ENCODE measurements around the gene CCDC126. TPM values are rescaled to one million over a fixed set of nuclear protein-coding genes. Genes with fewer than 3 reads are reported as not detected.
A peak's percentile ranks its signal among the peaks of the same experiment; 100 is the strongest.

The CCDC126 gene
- total and polyA plus RNA-seq, 2 experiments from 2014 or later = 5.7 to 6.6 TPM

DNA sequence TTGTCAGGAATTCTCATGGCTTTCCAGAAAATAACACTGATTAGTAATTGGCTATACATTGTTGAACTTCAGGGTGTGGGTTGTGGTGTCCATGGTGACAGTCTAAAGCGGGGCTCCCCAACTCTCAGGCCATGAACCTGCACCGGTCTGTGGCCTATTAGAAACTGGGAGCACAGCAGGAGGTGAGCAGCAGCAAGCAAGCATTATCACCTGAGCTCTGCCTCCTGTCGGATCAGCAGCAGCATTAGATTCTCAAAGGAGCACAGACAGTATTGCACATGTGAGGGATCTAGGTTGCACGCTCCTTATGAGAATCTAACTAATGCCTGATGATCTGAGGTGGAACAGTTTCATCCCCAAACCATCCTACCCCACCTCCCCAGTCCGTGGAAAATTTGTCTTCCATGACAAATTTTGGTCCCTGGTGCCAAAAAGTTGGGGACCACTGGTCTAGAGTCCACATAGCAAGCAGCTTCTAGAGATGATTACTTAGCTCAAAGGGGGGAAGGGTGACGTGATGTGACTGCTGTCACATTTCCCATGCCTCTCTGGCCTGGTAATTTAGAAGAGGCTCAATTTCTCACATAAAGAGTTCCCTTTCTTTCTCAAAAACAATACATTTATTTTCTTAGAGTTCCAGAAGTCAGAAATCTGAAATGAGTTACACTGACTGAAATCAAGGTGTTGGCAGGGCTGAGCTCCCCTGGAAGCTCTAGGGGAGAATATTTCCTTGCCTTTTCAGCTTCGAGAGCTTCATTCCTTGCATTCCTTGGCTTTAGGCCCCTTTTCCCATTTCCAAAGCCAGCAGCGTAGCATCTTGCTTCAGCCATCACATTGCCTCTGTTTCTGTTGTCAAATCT lies 65.2 kb downstream of the CCDC126 start:
- peaks cover 32% of the 10 kb centered on the region for H3K9me3 Mint-ChIP-seq
- peaks cover 18% of the 10 kb centered on the region for H3K4me1 ChIP-seq (ENCODE audit: insufficient read depth)
- H3K27ac Mint-ChIP-seq = peak overlapping the region; percentile 94
- peaks cover 8% of the 10 kb centered on the region; the same call in 1 of the 2 replicates for H3K36me3 ChIP-seq (ENCODE audit: insufficient read depth)
- no peak overlapping the region for H3K4me3 ChIP-seq
- TF ChIP-seq POLR2AphosphoS5 (IDR thresholded peaks at IDR 0.05; ENCODE audit: low read depth) (no peak), CTCF (conservative IDR thresholded peaks at IDR 0.05; ENCODE audit: low read depth in 2 of 2) (peak in 1 of 2 experiments; percentile 27; a peak in 1 of 4 replicates), JUNB (IDR thresholded peaks at IDR 0.05; ENCODE audit: unreplicated experiment) (no peak)
- peaks cover 6% of the 10 kb centered on the region for H3K27me3 Mint-ChIP-seq (ENCODE audit: insufficient read depth, low read depth, poor library complexity)
- H3K4me3 Mint-ChIP-seq = peak overlapping the region; percentile 17; the same call in 1 of the 3 replicates
- H3K27ac ChIP-seq (ENCODE audit: low read depth) = peak overlapping the region; percentile 81
- ATAC-seq = peak; percentile 89
- no peaks in the 10 kb centered on the region for H3K27me3 ChIP-seq (ENCODE audit: insufficient read depth)
- H3K4me1 Mint-ChIP-seq = peaks cover 25% of the 10 kb centered on the region
- no peaks in the 10 kb centered on the region for H4K20me1 ChIP-seq (replicated peaks; ENCODE audit: insufficient read depth)
- H3K4me2 ChIP-seq = peak overlapping the region; percentile 16
- H2AFZ ChIP-seq = no peak overlapping the region
- H3K9me2 ChIP-seq (ENCODE audit: insufficient read depth) = peaks cover 14% of the 10 kb centered on the region; the same call in 1 of the 2 replicates
- no peaks in the 10 kb centered on the region for H3F3A ChIP-seq (replicated peaks; ENCODE audit: low read depth)
- no peaks in the 10 kb centered on the region for H3K79me2 ChIP-seq (replicated peaks; ENCODE audit: insufficient read depth)
- peak; percentile 78 for DNase-seq (ENCODE audit: low spot score)
- peaks cover 24% of the 10 kb centered on the region for H3K36me3 Mint-ChIP-seq (ENCODE audit: low read depth)

GRCh38 chr7:23662984-23663313 lies 65.8 kb downstream of the CCDC126 start:
- no peaks in the 10 kb centered on the region for H3K27me3 ChIP-seq (ENCODE audit: insufficient read depth)
- H3F3A ChIP-seq (replicated peaks; ENCODE audit: low read depth) = no peaks in the 10 kb centered on the region
- peak; percentile 57 for ATAC-seq
- no peak overlapping the region for H2AFZ ChIP-seq
- Mint-ChIP-seq H3K27ac (peak overlapping the region; percentile 94), H3K9me3 (peaks cover 32% of the 10 kb centered on the region), H3K27me3 (ENCODE audit: insufficient read depth, low read depth, poor library complexity) (peaks cover 6% of the 10 kb centered on the region), H3K36me3 (ENCODE audit: low read depth) (peaks cover 24% of the 10 kb centered on the region), H3K4me3 (peak overlapping the region; percentile 17; the same call in 1 of the 3 replicates), H3K4me1 (peaks cover 25% of the 10 kb centered on the region)
- no peak for DNase-seq (ENCODE audit: low spot score)
- no peak overlapping the region for H3K4me2 ChIP-seq
- H3K36me3 ChIP-seq (ENCODE audit: insufficient read depth) = peaks cover 8% of the 10 kb centered on the region; the same call in 1 of the 2 replicates
- no peak overlapping the region for H3K4me3 ChIP-seq
- H3K4me1 ChIP-seq (ENCODE audit: insufficient read depth) = peaks cover 18% of the 10 kb centered on the region
- peaks cover 14% of the 10 kb centered on the region; the same call in 1 of the 2 replicates for H3K9me2 ChIP-seq (ENCODE audit: insufficient read depth)
- no peaks in the 10 kb centered on the region for H3K79me2 ChIP-seq (replicated peaks; ENCODE audit: insufficient read depth)
- H3K27ac ChIP-seq (ENCODE audit: low read depth) = peak overlapping the region; percentile 81
- H4K20me1 ChIP-seq (replicated peaks; ENCODE audit: insufficient read depth) = no peaks in the 10 kb centered on the region
- TF ChIP-seq EZH2 (IDR thresholded peaks at IDR 0.05; ENCODE audit: low read depth, unreplicated experiment) (no peak), CTCF (conservative IDR thresholded peaks at IDR 0.05; ENCODE audit: low read depth in 2 of 2) (no peak), NANOG (IDR thresholded peaks at IDR 0.05; ENCODE audit: borderline replicate concordance) (no peak), ZNF114 (CRISPR knock-in tag; IDR thresholded peaks at IDR 0.05) (no peak), JUNB (IDR thresholded peaks at IDR 0.05; ENCODE audit: unreplicated experiment) (no peak), POLR2AphosphoS5 (IDR thresholded peaks at IDR 0.05; ENCODE audit: low read depth) (no peak), EZH2phosphoT487 (IDR thresholded peaks at IDR 0.05; ENCODE audit: unreplicated experiment) (no peak), ZNF331 (CRISPR knock-in tag; IDR thresholded peaks at IDR 0.05; ENCODE audit: low read depth) (no peak), CREB1 (CRISPR knock-in tag; IDR thresholded peaks at IDR 0.05; ENCODE audit: low read depth) (no peak), STAT1 (IDR thresholded peaks at IDR 0.05; ENCODE audit: unreplicated experiment) (no peak)
- TF ChIP-seq, protein P1, sequence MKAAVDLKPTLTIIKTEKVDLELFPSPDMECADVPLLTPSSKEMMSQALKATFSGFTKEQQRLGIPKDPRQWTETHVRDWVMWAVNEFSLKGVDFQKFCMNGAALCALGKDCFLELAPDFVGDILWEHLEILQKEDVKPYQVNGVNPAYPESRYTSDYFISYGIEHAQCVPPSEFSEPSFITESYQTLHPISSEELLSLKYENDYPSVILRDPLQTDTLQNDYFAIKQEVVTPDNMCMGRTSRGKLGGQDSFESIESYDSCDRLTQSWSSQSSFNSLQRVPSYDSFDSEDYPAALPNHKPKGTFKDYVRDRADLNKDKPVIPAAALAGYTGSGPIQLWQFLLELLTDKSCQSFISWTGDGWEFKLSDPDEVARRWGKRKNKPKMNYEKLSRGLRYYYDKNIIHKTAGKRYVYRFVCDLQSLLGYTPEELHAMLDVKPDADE (IDR thresholded peaks at IDR 0.05) = no peak
